GM21390 (cell line): ENCODE results near the gene TUBD1.
"Not testable (repeated sequence)": the region's sequence is repeated elsewhere in the genome, so short reads cannot be mapped to it uniquely, and the experiment has no call there.

ENCODE experiments used
- ATAC-seq: cut with Tn5 transposase; IDR thresholded peaks from one replicate; pipeline ENCODE4 v1.9.1; 2021; ENCODE audit not compliant: unreplicated experiment

The TUBD1 gene

GRCh38 chr17:59892924-59893675, at the start of gene TUBD1, which contains the start of gene RPS6KB1:
Gene TUBD1 (minus strand): TSS chr17:59892943. CDS start chr17:59891002, 1,941 bp downstream.
Gene RPS6KB1 (plus strand): TSS chr17:59893121. CDS start chr17:59893185, 64 bp downstream.
- ATAC-seq: peak; percentile 88

GRCh38 chr17:59941131-59941530, 48.4 kb upstream of the TUBD1 start:
- ATAC-seq: no peak

- ATAC-seq: not testable (repeated sequence)
Measured at GRCh38 chr17:59940697-59941096, 48.0 kb upstream of the TUBD1 start.

- ATAC-seq: not testable (repeated sequence)
Measured at GRCh38 chr17:59933317-59933716, 40.6 kb upstream of the TUBD1 start.

- ATAC-seq: not testable (repeated sequence)
Measured at GRCh38 chr17:59930768-59931167, 38.0 kb upstream of the TUBD1 start.

GRCh38 chr17:59930121-59930520, 37.4 kb upstream of the TUBD1 start:
- ATAC-seq: not testable (repeated sequence)

- not testable (repeated sequence) for ATAC-seq
Measured at GRCh38 chr17:59920637-59921036, 27.9 kb upstream of the TUBD1 start.

- ATAC-seq: no peak
Measured at GRCh38 chr17:59916446-59916845, 23.7 kb upstream of the TUBD1 start.

GRCh38 chr17:59914274-59914854, 21.6 kb upstream of the TUBD1 start:
- ATAC-seq: no peak

- no peak for ATAC-seq
Measured at GRCh38 chr17:59907467-59907866, 14.7 kb upstream of the TUBD1 start.

GRCh38 chr17:59903455-59903854, 10.7 kb upstream of the TUBD1 start:
- ATAC-seq: no peak

GRCh38 chr17:59901604-59902003, 8.9 kb upstream of the TUBD1 start:
- no peak for ATAC-seq

GRCh38 chr17:59899099-59899498, 6.4 kb upstream of the TUBD1 start:
- ATAC-seq: no peak

- ATAC-seq: no peak
Measured at GRCh38 chr17:59897090-59897489, 4.3 kb upstream of the TUBD1 start.

GRCh38 chr17:59893676-59894100, 945 bp upstream of the TUBD1 start:
- ATAC-seq: no peak

GRCh38 chr17:59892251-59892923, 356 bp downstream of the TUBD1 start:
- peak; percentile 49 for ATAC-seq

- ATAC-seq: no peak
Measured at GRCh38 chr17:59890720-59891119, 2.0 kb downstream of the TUBD1 start.

- ATAC-seq: no peak
Measured at GRCh38 chr17:59888145-59888750, 4.5 kb downstream of the TUBD1 start.

GRCh38 chr17:59884861-59885260, 7.9 kb downstream of the TUBD1 start:
- no peak for ATAC-seq

- no peak for ATAC-seq
Measured at GRCh38 chr17:59878624-59879023, 14.1 kb downstream of the TUBD1 start.

- ATAC-seq: no peak
Measured at GRCh38 chr17:59877965-59878364, 14.8 kb downstream of the TUBD1 start.
